Neuronal stem cell (in vitro differentiated cells): ENCODE data around the gene CYSRT1.

Experiments used
- DNase-seq: peaks from one replicate; pipeline ENCODE4 v3.0.0-alpha.2; 2013; ENCODE audit warnings: low spot score
- H2AFZ ChIP-seq: one replicate; pipeline ENCODE4 v1.6.1; 2013; ENCODE audit warnings: mild to moderate bottlenecking, low read length, inconsistent platforms
- H2AK5ac ChIP-seq: 2 replicates; pipeline ENCODE4 v1.6.1; 2013; ENCODE audit warnings: low read depth, mild to moderate bottlenecking, inconsistent platforms, low read length, moderate library complexity, mixed read lengths
- H2BK120ac ChIP-seq: 2 replicates; pipeline ENCODE4 v1.6.1; 2013; ENCODE audit warnings: low read depth, mild to moderate bottlenecking, inconsistent platforms, low read length, moderate library complexity, mixed read lengths
- H2BK12ac ChIP-seq: one replicate; pipeline ENCODE4 v1.6.1; 2013; ENCODE audit warnings: low read length, inconsistent platforms
- H2BK15ac ChIP-seq: 2 replicates; pipeline ENCODE4 v1.6.1; 2013; ENCODE audit warnings: mild to moderate bottlenecking, low read length, inconsistent platforms, mixed read lengths
- H2BK5ac ChIP-seq: one replicate; pipeline ENCODE4 v1.6.1; 2013; ENCODE audit warnings: inconsistent platforms, mild to moderate bottlenecking, low read length, moderate library complexity
- H3K14ac ChIP-seq: one replicate; pipeline ENCODE4 v1.6.1; 2013; ENCODE audit warnings: low read length, inconsistent platforms
- H3K18ac ChIP-seq: 2 replicates; pipeline ENCODE4 v1.6.1; 2013; ENCODE audit warnings: low read length, inconsistent platforms
- H3K23ac ChIP-seq: 2 replicates; pipeline ENCODE4 v1.6.1; 2013; ENCODE audit warnings: low read depth, mild to moderate bottlenecking, mixed read lengths, low read length, inconsistent platforms; ENCODE audit not compliant: poor library complexity
- H3K27ac ChIP-seq: replicated peaks from 3 replicates; pipeline ENCODE4 v1.5.1; 2013; ENCODE audit warnings: low read length, inconsistent platforms
- H3K27me3 ChIP-seq, 3 experiments: 2 replicates each; pipeline ENCODE4 v1.6.1; 2013; ENCODE audit warnings: low read length in 3 of 3, mild to moderate bottlenecking in 2 of 3, inconsistent platforms in 1 of 3, low read depth in 1 of 3, mixed read lengths in 1 of 3, moderate library complexity in 1 of 3; ENCODE audit not compliant: control insufficient read depth in 3 of 3, insufficient read depth in 3 of 3
- H3K36me3 ChIP-seq, 2 donors: replicated peaks in 1 of 2; 2 replicates each; pipeline ENCODE4 v1.6.1; 2013; ENCODE audit warnings: low read length in 2 of 2; ENCODE audit not compliant: control insufficient read depth in 2 of 2, insufficient read depth in 2 of 2
- H3K4ac ChIP-seq: 2 replicates; pipeline ENCODE4 v1.6.1; 2013; ENCODE audit warnings: inconsistent platforms, mild to moderate bottlenecking, low read length, moderate library complexity
- H3K4me1 ChIP-seq, 2 donors: 1 replicate in 1 of 2; 2 replicates in 1 of 2; pipeline ENCODE4 v1.6.1; 2013; ENCODE audit warnings: low read length in 2 of 2, low read depth in 1 of 2; ENCODE audit not compliant: control insufficient read depth in 2 of 2, insufficient read depth in 1 of 2
- H3K4me2 ChIP-seq: one replicate; pipeline ENCODE4 v1.6.1; 2013; ENCODE audit warnings: mild to moderate bottlenecking, low read length, inconsistent platforms; ENCODE audit not compliant: insufficient read depth, poor library complexity, severe bottlenecking
- H3K4me3 ChIP-seq, 2 donors: 2 replicates each; pipeline ENCODE4 v1.5.1; 2013; ENCODE audit warnings: low read length in 2 of 2, mild to moderate bottlenecking in 2 of 2, inconsistent platforms in 1 of 2, moderate library complexity in 1 of 2
- H3K79me1 ChIP-seq: one replicate; pipeline ENCODE4 v1.6.1; 2013; ENCODE audit warnings: low read depth, mild to moderate bottlenecking, inconsistent platforms, low read length, moderate library complexity
- H3K9ac ChIP-seq: one replicate; pipeline ENCODE4 v1.6.1; 2013; ENCODE audit warnings: mild to moderate bottlenecking, low read depth, low read length, inconsistent platforms; ENCODE audit not compliant: poor library complexity
- H3K9me3 ChIP-seq, 2 donors: replicated peaks in 1 of 2; 2 replicates each; pipeline versions ENCODE3 to v1.6.1; 2013; ENCODE audit warnings: low read length in 2 of 2, mild to moderate bottlenecking in 2 of 2, inconsistent platforms in 1 of 2, low read depth in 1 of 2, mixed read lengths in 1 of 2, moderate library complexity in 1 of 2; ENCODE audit not compliant: control insufficient read depth in 2 of 2, insufficient read depth in 1 of 2
- H4K8ac ChIP-seq: one replicate; pipeline ENCODE4 v1.6.1; 2013; ENCODE audit warnings: low read depth, mild to moderate bottlenecking, inconsistent platforms, low read length, moderate library complexity
- H4K91ac ChIP-seq: one replicate; pipeline ENCODE4 v1.6.1; 2013; ENCODE audit warnings: low read length, low read depth, mild to moderate bottlenecking, inconsistent platforms; ENCODE audit not compliant: poor library complexity
- WGBS, 2 donors: extraction: QIAGEN DNeasy Blood & Tissue Kit; methylation state at CpG; one replicate each; pipeline ENCODE4 v1.1.7; 2013; ENCODE audit warnings: missing lambda C conversion rate in 2 of 2, mixed read lengths in 1 of 2; ENCODE audit not compliant: insufficient read length in 2 of 2, insufficient replicate concordance in 1 of 2; ENCODE audit errors: extremely low coverage in 2 of 2; 5-methylcytosine and 5-hydroxymethylcytosine counted together

Gene CYSRT1

GRCh38 chr9:137227853-137228505, 3.0 kb downstream of the CYSRT1 start:
- no peak overlapping the region for H3K18ac ChIP-seq
- no CpG with 5 or more reads among the region's 18 CpGs for WGBS, 2 donors

GRCh38 chr9:137228506-137228967, 3.6 kb downstream of the CYSRT1 start:
- no peak overlapping the region for H4K91ac ChIP-seq
- H2BK5ac ChIP-seq: no peak overlapping the region
- H2BK15ac ChIP-seq: no peak overlapping the region
- peaks cover 0 to 7% (median 0%) of the 10 kb centered on the region in 3 experiments for H3K27me3 ChIP-seq
- no peak overlapping the region for H4K8ac ChIP-seq
- peak overlapping the region; percentile 93 for H3K23ac ChIP-seq
- no peak overlapping the region for H2AFZ ChIP-seq
- H3K9ac ChIP-seq: no peak overlapping the region
- H3K4me2 ChIP-seq: peak overlapping the region; percentile 2
- DNase-seq: no peak
- no peaks in the 10 kb centered on the region for H3K79me1 ChIP-seq
- peak overlapping the region; percentile 38 for H3K18ac ChIP-seq
- peak overlapping the region; percentile 21 for H3K14ac ChIP-seq
- H3K4me3 ChIP-seq: no peak overlapping the region
- H2BK12ac ChIP-seq: no peak overlapping the region
- peaks cover 2 to 9% of the 10 kb centered on the region in 2 donors for H3K4me1 ChIP-seq
- H3K9me3 ChIP-seq: no peaks in the 10 kb centered on the region
- peak overlapping the region; percentile 75 for H2AK5ac ChIP-seq
- no peak overlapping the region for H3K27ac ChIP-seq
- peak overlapping the region; percentile 23 for H3K4ac ChIP-seq
- H3K36me3 ChIP-seq: no peaks in the 10 kb centered on the region
- H2BK120ac ChIP-seq: no peak overlapping the region
- no CpG with 5 or more reads among the region's 29 CpGs for WGBS, 2 donors

More at GRCh38 chr9:137227853-137228505, 3.0 kb downstream of the CYSRT1 start:
- no peak overlapping the region for H2AFZ ChIP-seq
- no peaks in the 10 kb centered on the region for H3K79me1 ChIP-seq
- no peak overlapping the region for H2BK120ac ChIP-seq
- H2BK12ac ChIP-seq: peak overlapping the region; percentile 10
- no peak overlapping the region for H2BK5ac ChIP-seq
- no peak overlapping the region for H3K4ac ChIP-seq
- H3K9me3 ChIP-seq: no peaks in the 10 kb centered on the region
- H3K4me3 ChIP-seq: no peak overlapping the region
- H3K27ac ChIP-seq: no peak overlapping the region
- H4K8ac ChIP-seq: no peak overlapping the region
- DNase-seq: no peak
- peak overlapping the region; percentile 75 for H2AK5ac ChIP-seq
- no peak overlapping the region for H2BK15ac ChIP-seq
- no peak overlapping the region for H3K4me2 ChIP-seq
- peaks cover 0 to 7% (median under 1%) of the 10 kb centered on the region in 3 experiments for H3K27me3 ChIP-seq
- H3K9ac ChIP-seq: no peak overlapping the region
- H4K91ac ChIP-seq: no peak overlapping the region
- peak overlapping the region; percentile 21 for H3K14ac ChIP-seq
- no peaks in the 10 kb centered on the region for H3K36me3 ChIP-seq
- peaks cover 4 to 10% of the 10 kb centered on the region in 2 donors for H3K4me1 ChIP-seq
- no peak overlapping the region for H3K23ac ChIP-seq

GRCh38 chr9:137228968-137229896, 4.3 kb downstream of the CYSRT1 start:
- H3K9ac ChIP-seq: peak overlapping the region; percentile 21
- no peak overlapping the region for H3K27ac ChIP-seq

More at GRCh38 chr9:137228968-137229896, 4.3 kb downstream of the CYSRT1 start:
- Histone ChIP-seq H3K4me1 (peaks cover 0 to 9% of the 10 kb centered on the region in 2 donors), H4K8ac (no peak overlapping the region), H2BK5ac (no peak overlapping the region), H2AFZ (peak overlapping the region; percentile 32), H3K18ac (peak overlapping the region; percentile 38), H3K4me2 (peak overlapping the region; percentile 11), H3K14ac (no peak overlapping the region), H2AK5ac (no peak overlapping the region), H3K36me3 (no peaks in the 10 kb centered on the region), H3K23ac (peak overlapping the region; percentile 93), H2BK15ac (no peak overlapping the region), H3K9me3 (no peaks in the 10 kb centered on the region), H3K27me3 (peaks cover 0 to 7% (median 0%) of the 10 kb centered on the region in 3 experiments), H4K91ac (no peak overlapping the region), H3K4me3 (peak overlapping the region in 1 of 2 donors; percentile 21), H2BK12ac (no peak overlapping the region), H2BK120ac (no peak overlapping the region), H3K4ac (peak overlapping the region; percentile 23), H3K79me1 (no peaks in the 10 kb centered on the region)
- no peak for DNase-seq
- no CpG with 5 or more reads among the region's 27 CpGs for WGBS, 2 donors
